Adipocyte (in vitro differentiated cells): ENCODE results near the gene STAB1.

Experiments
- DNase-seq: peaks from one replicate; pipeline ENCODE4 v3.0.0-alpha.2; 2015; ENCODE audit warnings: low read depth
- H3K27me3 ChIP-seq: replicated peaks from 2 replicates; pipeline ENCODE4 v1.7.0; 2013; ENCODE audit warnings: mild to moderate bottlenecking, low read length, moderate library complexity; ENCODE audit not compliant: control insufficient read depth, insufficient read depth
- H3K36me3 ChIP-seq: 2 replicates; pipeline ENCODE4 v1.7.0; 2013; ENCODE audit warnings: low read length, mild to moderate bottlenecking, moderate library complexity; ENCODE audit not compliant: control insufficient read depth, insufficient read depth, severe bottlenecking
- H3K4me1 ChIP-seq: 2 replicates; pipeline ENCODE4 v1.7.0; 2013; ENCODE audit warnings: mild to moderate bottlenecking, low read length, moderate library complexity; ENCODE audit not compliant: control insufficient read depth, insufficient read depth
- H3K4me3 ChIP-seq: 2 replicates; pipeline ENCODE4 v1.7.0; 2013; ENCODE audit warnings: mild to moderate bottlenecking, low read length, moderate library complexity
- H3K9ac ChIP-seq: 2 replicates; pipeline ENCODE4 v1.7.0; 2013; ENCODE audit warnings: mild to moderate bottlenecking, low read length, moderate library complexity
- H3K9me3 ChIP-seq: 2 replicates; pipeline ENCODE4 v1.7.0; 2013; ENCODE audit warnings: mild to moderate bottlenecking, low read length, moderate library complexity; ENCODE audit not compliant: control insufficient read depth

Gene STAB1

DNA sequence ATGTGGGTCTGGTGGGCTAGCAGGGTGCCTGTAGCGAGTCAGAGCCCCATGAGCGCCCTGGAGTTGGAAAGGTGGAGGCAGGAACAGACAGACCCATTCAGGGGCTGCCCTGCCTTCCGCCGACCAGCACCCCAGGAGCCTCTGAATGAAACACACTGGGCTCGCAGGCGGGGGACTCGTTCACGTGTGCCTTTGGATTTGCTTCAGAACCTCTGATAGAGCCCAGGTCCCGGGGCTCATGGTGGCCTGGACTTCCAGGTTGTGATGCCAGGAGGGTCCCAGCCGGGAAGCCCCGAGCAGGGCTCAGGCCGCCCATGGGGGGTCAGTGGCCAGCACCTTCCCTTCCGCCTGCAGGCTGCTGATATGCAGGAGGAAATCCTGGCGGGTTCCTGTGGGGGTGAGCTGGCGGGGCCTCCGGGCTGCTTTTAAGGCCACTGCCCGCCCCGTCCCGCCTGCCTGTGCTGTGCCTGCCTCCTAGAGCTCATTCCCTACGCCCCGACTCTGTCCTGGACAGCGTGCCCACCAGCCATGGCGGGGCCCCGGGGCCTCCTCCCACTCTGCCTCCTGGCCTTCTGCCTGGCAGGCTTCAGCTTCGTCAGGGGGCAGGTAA, at the start of gene STAB1:
TSS of gene STAB1 (plus strand) at position 453 of the 610 bp plus-strand sequence. CDS start at position 529, 76 bp downstream.
- no peaks in the 10 kb centered on the region for H3K9me3 ChIP-seq
- peaks cover 25% of the 10 kb centered on the region for H3K4me1 ChIP-seq
- H3K36me3 ChIP-seq = peaks cover 32% of the 10 kb centered on the region
- DNase-seq = no peak
- H3K4me3 ChIP-seq = no peak within 1 kb of the TSS
- peak within 1 kb of the TSS; percentile 16 for H3K9ac ChIP-seq
- no peaks in the 10 kb centered on the region for H3K27me3 ChIP-seq

DNA sequence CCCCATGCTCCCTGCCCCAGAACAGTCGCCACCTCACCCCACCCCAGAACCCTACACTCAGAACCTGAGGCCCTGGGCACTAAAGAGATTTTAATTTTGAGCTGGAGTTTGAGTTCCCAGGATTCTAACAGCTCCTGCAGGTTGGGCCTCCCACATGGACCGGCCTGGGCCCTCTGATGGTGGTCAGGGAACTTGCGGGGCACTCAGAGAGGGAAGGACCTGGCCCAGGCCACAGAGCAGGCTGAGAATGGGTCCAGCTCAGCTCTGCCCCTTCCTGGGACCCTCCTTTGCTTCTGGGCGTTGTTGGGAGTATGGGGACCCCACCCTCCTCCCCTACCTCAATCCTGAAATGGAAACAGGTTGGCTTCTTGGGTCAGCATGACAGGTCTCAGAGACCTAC, 49.1 kb upstream of the STAB1 start:
- H3K36me3 ChIP-seq = peaks cover under 1% of the 10 kb centered on the region
- H3K9me3 ChIP-seq = no peaks in the 10 kb centered on the region
- H3K4me3 ChIP-seq = no peak overlapping the region
- no peak for DNase-seq
- H3K27me3 ChIP-seq = no peaks in the 10 kb centered on the region
- no peak overlapping the region for H3K9ac ChIP-seq
- H3K4me1 ChIP-seq = peaks cover 17% of the 10 kb centered on the region

GRCh38 chr3:52446631-52447511, 48.3 kb upstream of the STAB1 start:
- Histone ChIP-seq H3K36me3 (no peaks in the 10 kb centered on the region), H3K9me3 (no peaks in the 10 kb centered on the region), H3K27me3 (no peaks in the 10 kb centered on the region), H3K9ac (no peak overlapping the region), H3K4me1 (peaks cover 17% of the 10 kb centered on the region), H3K4me3 (no peak overlapping the region)
- peak; percentile 82 for DNase-seq

DNA sequence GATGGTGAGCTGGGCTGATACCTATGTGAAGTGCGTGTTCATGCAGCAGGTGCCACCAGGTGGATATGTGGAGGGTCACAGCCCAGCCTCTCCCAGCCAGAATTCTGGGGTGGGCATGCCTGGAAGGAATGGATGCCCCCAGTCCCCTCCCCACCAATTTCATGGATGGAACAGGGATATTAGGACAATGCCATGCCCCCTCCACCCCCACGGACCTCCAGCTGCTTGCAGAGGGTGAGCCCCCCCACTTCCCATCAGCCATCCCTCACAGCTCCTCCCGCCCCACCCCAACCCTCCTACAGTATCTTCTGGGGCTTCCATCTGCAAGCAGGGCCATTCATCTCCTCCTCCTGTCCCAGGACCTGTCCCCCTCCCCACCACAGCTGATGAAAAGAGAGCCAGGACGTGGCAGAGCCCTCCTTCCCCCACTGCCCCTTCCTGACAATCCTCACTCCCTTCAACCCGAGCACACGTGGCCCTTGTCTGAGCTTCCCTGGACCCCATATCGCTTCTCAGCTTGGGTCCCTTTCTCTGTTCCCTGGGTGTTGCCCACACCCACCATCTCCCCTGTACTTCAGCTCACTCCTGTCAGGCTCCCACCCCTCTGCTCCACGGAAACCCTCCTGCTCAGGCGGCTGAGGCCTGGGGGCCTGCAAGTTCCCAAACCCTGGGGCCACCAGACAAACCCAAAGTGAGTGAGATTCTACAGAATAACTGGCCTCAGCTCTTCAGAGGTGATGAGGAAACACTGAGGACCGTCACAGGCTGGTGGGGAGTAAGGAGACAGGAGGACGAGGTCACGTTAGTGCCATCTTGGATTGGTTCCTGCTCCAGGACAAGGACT, 47.4 kb upstream of the STAB1 start:
- Histone ChIP-seq H3K36me3 (no peaks in the 10 kb centered on the region), H3K27me3 (no peaks in the 10 kb centered on the region), H3K9me3 (no peaks in the 10 kb centered on the region), H3K4me3 (no peak overlapping the region), H3K4me1 (peaks cover 12% of the 10 kb centered on the region), H3K9ac (no peak overlapping the region)
- DNase-seq = no peak

- Histone ChIP-seq H3K9ac (no peak overlapping the region), H3K36me3 (no peaks in the 10 kb centered on the region), H3K9me3 (no peaks in the 10 kb centered on the region), H3K4me1 (peaks cover 4% of the 10 kb centered on the region), H3K27me3 (no peaks in the 10 kb centered on the region), H3K4me3 (no peak overlapping the region)
- no peak for DNase-seq
Observed at GRCh38 chr3:52450489-52451236, 44.5 kb upstream of the STAB1 start.

DNA sequence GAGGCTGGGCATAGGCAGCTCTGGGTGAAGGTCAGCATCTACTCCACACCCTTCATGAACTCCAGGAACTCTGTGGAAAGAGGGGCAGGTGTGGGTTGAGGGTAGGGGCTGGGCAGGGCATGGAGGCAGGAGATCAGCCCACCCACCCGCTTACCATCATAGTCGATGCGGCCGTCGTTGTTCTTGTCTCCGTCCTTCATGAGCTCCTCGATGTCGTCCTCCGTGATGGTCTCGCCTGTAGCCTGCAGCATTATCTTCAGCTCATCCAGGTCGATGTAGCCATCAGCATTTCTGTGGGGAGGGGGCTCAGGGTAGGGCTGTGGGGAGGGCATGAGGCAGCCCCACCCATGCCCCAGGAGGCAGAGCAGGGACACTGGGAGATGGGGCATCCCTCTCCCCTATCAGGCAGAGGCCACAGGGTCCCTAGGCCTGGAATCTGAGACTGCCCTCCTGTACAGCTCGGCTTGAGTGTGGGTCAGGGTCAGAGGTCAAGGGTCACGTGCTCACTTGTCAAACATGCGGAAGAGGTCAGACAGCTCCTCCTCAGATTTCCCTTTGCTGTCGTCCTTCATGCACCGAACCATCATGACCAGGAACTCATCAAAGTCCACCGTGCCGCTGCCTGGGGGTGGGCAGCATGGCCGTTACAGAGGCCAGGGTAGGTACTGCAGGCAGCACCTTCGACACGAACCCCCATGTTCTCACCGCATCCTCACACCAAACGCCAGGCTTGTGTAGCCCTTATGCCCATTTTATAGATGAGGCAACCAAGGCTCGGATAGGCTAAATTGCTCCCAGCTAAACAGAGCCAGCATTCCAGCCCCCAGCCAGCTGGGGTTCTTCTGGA, 43.7 kb upstream of the STAB1 start:
- H3K36me3 ChIP-seq = no peaks in the 10 kb centered on the region
- no peak for DNase-seq
- no peaks in the 10 kb centered on the region for H3K9me3 ChIP-seq
- no peaks in the 10 kb centered on the region for H3K27me3 ChIP-seq
- H3K9ac ChIP-seq = no peak overlapping the region
- peaks cover 7% of the 10 kb centered on the region for H3K4me1 ChIP-seq
- H3K4me3 ChIP-seq = no peak overlapping the region

- Histone ChIP-seq H3K9ac (no peak overlapping the region), H3K9me3 (no peaks in the 10 kb centered on the region), H3K4me1 (peaks cover 14% of the 10 kb centered on the region), H3K4me3 (no peak overlapping the region), H3K27me3 (no peaks in the 10 kb centered on the region), H3K36me3 (no peaks in the 10 kb centered on the region)
- no peak for DNase-seq
Observed at GRCh38 chr3:52452126-52452525, 43.0 kb upstream of the STAB1 start.

DNA sequence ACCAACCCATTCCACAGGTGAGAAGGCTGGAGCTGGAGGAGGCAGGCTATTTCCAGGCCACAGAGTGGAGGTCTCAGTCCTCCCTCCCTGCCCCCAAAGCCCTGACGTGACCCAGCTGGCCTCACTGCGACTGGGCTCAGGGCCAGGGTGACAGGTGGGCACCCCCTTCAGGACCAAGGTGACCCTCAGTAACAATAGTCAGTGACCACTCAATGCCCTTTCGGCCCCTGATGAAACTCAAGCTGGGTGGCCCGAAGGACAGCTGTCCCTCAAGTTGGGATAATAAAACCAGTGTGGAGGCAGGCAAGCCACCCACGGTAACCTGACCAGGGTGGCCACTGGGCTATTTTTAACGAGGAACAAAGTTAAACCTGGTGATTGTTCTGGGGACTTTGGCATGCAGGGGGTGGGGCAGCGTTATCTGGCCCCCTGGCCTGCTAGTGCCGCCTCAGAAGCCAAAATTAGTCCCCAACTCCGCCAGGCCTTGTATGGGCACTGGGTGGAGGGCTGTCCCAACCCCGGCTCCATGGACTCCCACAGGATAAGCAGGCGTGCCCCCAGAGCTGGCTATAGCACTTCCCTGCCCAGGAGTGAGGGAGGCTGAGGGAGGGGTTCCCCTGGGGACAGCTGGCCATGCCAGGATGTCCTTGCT, 42.4 kb upstream of the STAB1 start:
- Histone ChIP-seq H3K27me3 (no peaks in the 10 kb centered on the region), H3K36me3 (peaks cover 5% of the 10 kb centered on the region), H3K4me3 (no peak overlapping the region), H3K4me1 (peaks cover 15% of the 10 kb centered on the region), H3K9ac (no peak overlapping the region), H3K9me3 (no peaks in the 10 kb centered on the region)
- no peak for DNase-seq

DNA sequence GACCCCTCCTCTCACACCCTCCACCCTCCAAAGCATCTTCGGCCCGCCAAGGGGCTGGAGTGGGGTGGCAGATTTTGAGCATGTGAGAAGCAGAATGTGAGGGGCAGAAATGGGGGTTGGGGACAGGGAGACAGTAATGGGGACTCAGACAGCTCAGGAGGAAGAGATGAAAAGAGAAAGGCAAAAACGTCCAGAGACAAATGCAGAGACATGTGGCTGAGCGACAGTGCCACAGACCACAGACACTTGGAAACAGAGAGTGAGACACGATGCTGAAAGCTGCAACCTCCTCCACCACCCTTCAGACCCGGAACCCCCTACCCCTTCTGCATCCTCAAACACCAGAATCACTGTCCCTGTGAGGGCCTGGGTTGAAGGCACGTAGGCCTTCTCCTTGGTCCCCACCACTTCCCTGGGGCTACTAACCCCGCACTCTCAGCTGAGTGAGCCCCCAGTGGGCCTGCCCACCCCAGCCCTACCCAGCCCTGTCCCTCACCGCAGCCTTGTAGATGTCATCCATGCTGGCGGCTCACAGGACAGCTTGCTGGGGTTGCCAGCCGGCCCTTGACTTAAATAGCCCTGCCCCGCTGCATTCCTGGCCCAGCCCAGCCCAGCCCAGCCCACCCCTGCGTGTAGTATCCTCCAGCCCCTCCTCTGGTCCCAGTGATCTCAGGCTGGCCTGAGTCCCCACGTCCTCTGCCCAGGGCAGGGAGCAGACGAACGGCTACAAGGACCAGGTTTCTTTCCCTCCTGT, 41.5 kb upstream of the STAB1 start, which contains the start of gene TNNC1:
TSS of gene TNNC1 (minus strand) at position 546 of the 754 bp plus-strand sequence. CDS start at position 520, 26 bp downstream.
- no peaks in the 10 kb centered on the region for H3K27me3 ChIP-seq
- peak within 1 kb of the TSS; percentile 89 for H3K9ac ChIP-seq
- H3K4me3 ChIP-seq = peak within 1 kb of the TSS; percentile 98
- DNase-seq = no peak
- H3K36me3 ChIP-seq = peaks cover 15% of the 10 kb centered on the region
- H3K4me1 ChIP-seq = peaks cover 15% of the 10 kb centered on the region
- H3K9me3 ChIP-seq = no peaks in the 10 kb centered on the region
